Kidney (tissue), 14 donors: ENCODE results near the gene TNRC18. TPM values are rescaled to one million over a fixed set of nuclear protein-coding genes. Genes with fewer than 3 reads are reported as not detected.
"Not testable (repeated sequence)": the region's sequence is repeated elsewhere in the genome, so short reads cannot be mapped to it uniquely, and the experiment has no call there.

Experiments
- DNase-seq, 5 donors: peaks; one replicate each; pipeline ENCODE4 v3.0.0-alpha.2; 2013 to 2020
- FAIRE-seq: peaks from 2 replicates; lab custom pipeline; 2012; peaks lifted over from hg19 to GRCh38; lab: Jason Lieb, UNC
- H3K27ac ChIP-seq, 2 donors: one replicate each; pipeline ENCODE4 v1.7.0; 2013; ENCODE audit warnings: low read depth in 2 of 2, low read length in 2 of 2, inconsistent platforms in 1 of 2
- H3K27me3 ChIP-seq: one replicate; pipeline ENCODE4 v1.7.1; 2013; ENCODE audit warnings: low read length, inconsistent platforms; ENCODE audit not compliant: control insufficient read depth, insufficient read depth
- H3K36me3 ChIP-seq, 3 donors: one replicate each; pipeline versions ENCODE4 v1.7.0 to v1.7.1; 2013; ENCODE audit warnings: low read length in 3 of 3, control low read depth in 1 of 3, inconsistent platforms in 1 of 3; ENCODE audit not compliant: insufficient read depth in 3 of 3, control insufficient read depth in 2 of 3
- H3K4me1 ChIP-seq, 3 donors: one replicate each; pipeline versions ENCODE4 v1.7.0 to v1.7.1; 2013; ENCODE audit warnings: low read length in 3 of 3, inconsistent platforms in 1 of 3, low read depth in 1 of 3; ENCODE audit not compliant: control insufficient read depth in 2 of 3, insufficient read depth in 2 of 3
- H3K4me3 ChIP-seq, 3 donors: one replicate each; pipeline versions ENCODE4 v1.7.0 to v1.8.1; 2013; ENCODE audit warnings: low read length in 3 of 3, control low read depth in 1 of 3, inconsistent platforms in 1 of 3
- H3K9ac ChIP-seq, 3 donors: one replicate each; pipeline versions ENCODE4 v1.7.0 to v1.7.1; 2013; ENCODE audit warnings: low read length in 3 of 3, control low read depth in 1 of 3, inconsistent platforms in 1 of 3
- H3K9me3 ChIP-seq, 3 donors: one replicate each; pipeline versions ENCODE4 v1.7.0 to v1.7.1; 2013; ENCODE audit warnings: low read length in 3 of 3, control low read depth in 1 of 3, inconsistent platforms in 1 of 3; ENCODE audit not compliant: control insufficient read depth in 2 of 3, insufficient read depth in 1 of 3
- intact Hi-C: fragments of 100-400 bp; cut with DNase I; formaldehyde crosslinking; loops from one replicate; pipeline ENCODE4 v1.11.1; 2022
- polyA plus RNA-seq: library from polyadenylated mRNA; stranded (reverse); fragments of 350-450 nt; fragmentation: Illumina TruSeq; extraction: RNeasy Lipid Tissue Mini Kit (QIAGEN cat#74804); gene quantifications from one replicate; pipeline ENCODE4 v1.2.3, GENCODE V29; 2014; ENCODE audit warnings: low read depth, low replicate concordance; ENCODE audit not compliant: insufficient read depth
- total RNA-seq: library from RNA; stranded (reverse); fragmentation: NEBNext Ultra II Directional; extraction: Animal tissue kit (Norgen Biotek cat#: 25700); gene quantifications from one replicate; pipeline ENCODE4 v1.2.1, GENCODE V29; 2021
- TF ChIP-seq, protein P1 (sequence below): IDR thresholded peaks from 3 replicates; pipeline ENCODE4 v1.5.1; 2012; ENCODE audit warnings: mild to moderate bottlenecking, moderate library complexity, borderline replicate concordance; ENCODE audit not compliant: insufficient read depth; ENCODE audit errors: extremely low read depth
- donor health status: control.
- donor health status: control.
- donor health status: control.
- donor health status: control.
- donor health status: control.
- donor health status: DM: yes; HTN: yes; CAD: no.
- donor health status: Normal renal cell carcinoma (clear cell type).

Gene TNRC18
- total and polyA plus RNA-seq, 2 donors from 2014 or later: 12.5 to 125 TPM

GRCh38 chr7:5266191-5267028, 157.2 kb downstream of the TNRC18 start:
- DNase-seq (no peak), FAIRE-seq (no peak)
- intact Hi-C loops: no loop called here
- TF ChIP-seq, protein P1, sequence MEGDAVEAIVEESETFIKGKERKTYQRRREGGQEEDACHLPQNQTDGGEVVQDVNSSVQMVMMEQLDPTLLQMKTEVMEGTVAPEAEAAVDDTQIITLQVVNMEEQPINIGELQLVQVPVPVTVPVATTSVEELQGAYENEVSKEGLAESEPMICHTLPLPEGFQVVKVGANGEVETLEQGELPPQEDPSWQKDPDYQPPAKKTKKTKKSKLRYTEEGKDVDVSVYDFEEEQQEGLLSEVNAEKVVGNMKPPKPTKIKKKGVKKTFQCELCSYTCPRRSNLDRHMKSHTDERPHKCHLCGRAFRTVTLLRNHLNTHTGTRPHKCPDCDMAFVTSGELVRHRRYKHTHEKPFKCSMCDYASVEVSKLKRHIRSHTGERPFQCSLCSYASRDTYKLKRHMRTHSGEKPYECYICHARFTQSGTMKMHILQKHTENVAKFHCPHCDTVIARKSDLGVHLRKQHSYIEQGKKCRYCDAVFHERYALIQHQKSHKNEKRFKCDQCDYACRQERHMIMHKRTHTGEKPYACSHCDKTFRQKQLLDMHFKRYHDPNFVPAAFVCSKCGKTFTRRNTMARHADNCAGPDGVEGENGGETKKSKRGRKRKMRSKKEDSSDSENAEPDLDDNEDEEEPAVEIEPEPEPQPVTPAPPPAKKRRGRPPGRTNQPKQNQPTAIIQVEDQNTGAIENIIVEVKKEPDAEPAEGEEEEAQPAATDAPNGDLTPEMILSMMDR: no peak
- no peaks in the 10 kb centered on the region for H3K27me3 ChIP-seq
- H3K27ac ChIP-seq: no peak overlapping the region
- no peak overlapping the region for H3K9ac ChIP-seq
- H3K36me3 ChIP-seq: no peaks in the 10 kb centered on the region
- no peak overlapping the region for H3K4me3 ChIP-seq
- H3K9me3 ChIP-seq: no peaks in the 10 kb centered on the region
- H3K4me1 ChIP-seq: no peaks in the 10 kb centered on the region

DNA sequence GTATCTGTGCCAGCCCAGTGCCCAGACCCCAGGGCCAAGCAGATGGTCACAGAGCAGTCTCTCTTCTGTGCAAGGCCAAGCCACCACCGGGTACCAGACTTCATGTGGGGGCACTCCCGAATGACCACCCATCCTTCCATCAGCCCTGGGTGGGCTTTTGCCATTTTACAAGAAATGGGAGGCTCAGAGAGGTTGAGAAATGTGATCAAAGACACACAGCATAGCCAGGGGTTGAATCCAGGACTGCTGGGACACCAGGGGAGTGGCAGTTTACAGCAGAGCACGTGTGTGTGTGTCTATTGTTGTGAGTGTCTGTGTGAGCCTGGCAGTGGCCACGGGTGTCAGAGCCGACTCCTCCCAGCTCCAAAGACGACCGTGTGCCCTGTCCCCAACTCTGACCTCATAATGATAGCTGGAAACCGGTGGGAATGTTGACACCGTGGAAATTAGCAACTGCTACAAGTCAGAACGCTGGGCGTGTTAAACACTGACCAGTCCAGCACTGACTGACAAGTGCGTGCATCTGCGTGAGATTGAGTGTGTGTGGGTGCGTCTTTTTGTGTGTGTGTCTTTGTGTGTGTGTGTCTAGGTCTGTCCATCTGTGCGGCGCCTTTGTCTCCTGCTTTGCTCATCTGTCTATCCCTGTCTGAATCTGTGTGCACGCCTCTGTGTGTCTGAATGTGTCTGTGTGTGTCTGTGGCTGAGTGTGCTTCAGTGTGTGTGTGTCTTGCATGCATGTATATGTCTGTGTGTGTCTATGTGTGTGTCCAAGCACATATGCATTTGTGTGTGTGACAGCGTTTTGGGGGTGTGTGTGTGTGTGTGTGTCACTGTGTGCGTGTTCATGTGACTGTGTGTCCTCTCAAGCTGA, 158.1 kb downstream of the TNRC18 start:
- H3K9ac ChIP-seq: no peak overlapping the region
- intact Hi-C loops: no loop called here
- TF ChIP-seq, protein P1: no peak
- DNase-seq (no peak), FAIRE-seq (no peak)
- no peaks in the 10 kb centered on the region for H3K27me3 ChIP-seq
- H3K36me3 ChIP-seq: no peaks in the 10 kb centered on the region
- no peak overlapping the region for H3K4me3 ChIP-seq
- no peak overlapping the region for H3K27ac ChIP-seq
- no peaks in the 10 kb centered on the region for H3K4me1 ChIP-seq
- no peaks in the 10 kb centered on the region for H3K9me3 ChIP-seq

- intact Hi-C loops, H3K4me1 ChIP-seq, H3K36me3 ChIP-seq, H3K9ac ChIP-seq, H3K4me3 ChIP-seq, H3K27me3 ChIP-seq, H3K27ac ChIP-seq, FAIRE-seq, H3K9me3 ChIP-seq: not testable (repeated sequence)
- DNase-seq: peak in 2 of 5 donors; percentile 48 to 58
These were observed 160.6 kb downstream of the TNRC18 start for GRCh38 chr7:5263066-5263465.

- DNase-seq, H3K4me3 ChIP-seq, intact Hi-C loops, H3K36me3 ChIP-seq, FAIRE-seq, H3K27ac ChIP-seq, H3K4me1 ChIP-seq, H3K9ac ChIP-seq, H3K9me3 ChIP-seq, H3K27me3 ChIP-seq: not testable (repeated sequence)
These were observed 163.0 kb downstream of the TNRC18 start for GRCh38 chr7:5260530-5261068.

Other genes with a start within 250 kb of the TNRC18 start
- 56.1 TPM for gene WIPI2, start 233.6 kb downstream of the TNRC18 start, total RNA-seq
- 48.1 TPM for gene WIPI2, start 233.6 kb downstream of the TNRC18 start, polyA plus RNA-seq
- gene SLC29A4, start 140.9 kb downstream of the TNRC18 start, total RNA-seq: 3.4 TPM
- 6.8 TPM for gene SLC29A4, start 140.9 kb downstream of the TNRC18 start, polyA plus RNA-seq
- 11.6 TPM for gene FBXL18, start 90.0 kb upstream of the TNRC18 start, total RNA-seq
- 1.4 TPM for gene FBXL18, start 90.0 kb upstream of the TNRC18 start, polyA plus RNA-seq
- gene ACTB, start 106.8 kb upstream of the TNRC18 start, total RNA-seq: 3,873 TPM
- gene ACTB, start 106.8 kb upstream of the TNRC18 start, polyA plus RNA-seq: 2,804 TPM
- 41.8 TPM for gene FSCN1, start 169.0 kb upstream of the TNRC18 start, total RNA-seq
- gene FSCN1, start 169.0 kb upstream of the TNRC18 start, polyA plus RNA-seq: 22.5 TPM